ENCODE results near the gene BCL2L1. TPM values are rescaled to one million over a fixed set of nuclear protein-coding genes. Genes with fewer than 3 reads are reported as not detected.

BCL2L1 gene
- total and polyA plus RNA-seq, 2 donors (not counting 3 experiments of a cell fraction or from before 2014, with no cell fraction given) = 78.0 to 101 TPM

GRCh38 chr20:31693987-31694661 is 28.5 kb downstream of the BCL2L1 start:
- H2AFZ ChIP-seq (ENCODE audit: low read depth, low read length) = no peak overlapping the region
- no peak overlapping the region for H3K27ac ChIP-seq (ENCODE audit: insufficient read depth, low read depth, low read length)
- no TSS peak for BruUV-seq (replicated peaks)
- dilution Hi-C loops (cut with MboI; ENCODE audit: extremely low pct_ligation_motif_present, low sequenced_read_pairs) = no loop called here
- H3K27me3 ChIP-seq (ENCODE audit: control insufficient read depth in 2 of 2, insufficient read depth in 2 of 2, low read length in 2 of 2) = no peaks in the 10 kb centered on the region
- H3K4me3 ChIP-seq (replicated peaks in 1 of 3; ENCODE audit: insufficient read depth in 1 of 3, low read depth in 1 of 3, low read length in 3 of 3) = no peak overlapping the region
- no peak overlapping the region for H3K4me2 ChIP-seq (ENCODE audit: insufficient read depth, low read length)
- H3K9me1 ChIP-seq (replicated peaks; ENCODE audit: control insufficient read depth, extremely low read depth, insufficient read depth, low read length) = no peaks in the 10 kb centered on the region
- TF ChIP-seq JUN (IDR thresholded peaks at IDR 0.05; ENCODE audit: borderline replicate concordance, insufficient read depth, insufficient read length, low read depth) (no peak), POLR2AphosphoS5 (IDR thresholded peaks at IDR 0.05; ENCODE audit: insufficient read depth, low read depth, low read length) (no peak), EZH2 (IDR thresholded peaks at IDR 0.05; ENCODE audit: borderline replicate concordance, low read depth, low read length, severe bottlenecking) (no peak), POLR2A (IDR thresholded peaks at IDR 0.05; ENCODE audit: low read depth, low read length) (no peak), MAX (IDR thresholded peaks at IDR 0.05; ENCODE audit: insufficient read depth, insufficient read length) (no peak), GATA2 (IDR thresholded peaks at IDR 0.05; ENCODE audit: insufficient read depth, insufficient read length, low read depth, low read length) (no peak), FOS (IDR thresholded peaks at IDR 0.05; ENCODE audit: borderline replicate concordance, insufficient read depth, low read length) (no peak), MYC (IDR thresholded peaks at IDR 0.05; ENCODE audit: low read depth, low read length) (no peak)
- TF ChIP-seq, protein P1, sequence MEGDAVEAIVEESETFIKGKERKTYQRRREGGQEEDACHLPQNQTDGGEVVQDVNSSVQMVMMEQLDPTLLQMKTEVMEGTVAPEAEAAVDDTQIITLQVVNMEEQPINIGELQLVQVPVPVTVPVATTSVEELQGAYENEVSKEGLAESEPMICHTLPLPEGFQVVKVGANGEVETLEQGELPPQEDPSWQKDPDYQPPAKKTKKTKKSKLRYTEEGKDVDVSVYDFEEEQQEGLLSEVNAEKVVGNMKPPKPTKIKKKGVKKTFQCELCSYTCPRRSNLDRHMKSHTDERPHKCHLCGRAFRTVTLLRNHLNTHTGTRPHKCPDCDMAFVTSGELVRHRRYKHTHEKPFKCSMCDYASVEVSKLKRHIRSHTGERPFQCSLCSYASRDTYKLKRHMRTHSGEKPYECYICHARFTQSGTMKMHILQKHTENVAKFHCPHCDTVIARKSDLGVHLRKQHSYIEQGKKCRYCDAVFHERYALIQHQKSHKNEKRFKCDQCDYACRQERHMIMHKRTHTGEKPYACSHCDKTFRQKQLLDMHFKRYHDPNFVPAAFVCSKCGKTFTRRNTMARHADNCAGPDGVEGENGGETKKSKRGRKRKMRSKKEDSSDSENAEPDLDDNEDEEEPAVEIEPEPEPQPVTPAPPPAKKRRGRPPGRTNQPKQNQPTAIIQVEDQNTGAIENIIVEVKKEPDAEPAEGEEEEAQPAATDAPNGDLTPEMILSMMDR (IDR thresholded peaks at IDR 0.05; ENCODE audit: extremely low read depth in 1 of 2, insufficient read depth in 1 of 2, low read depth in 1 of 2, low read length in 2 of 2) = no peak
- DNase-seq (ENCODE audit: low read depth, low spot score) (no peak), FAIRE-seq (no peak)
- H3K9ac ChIP-seq (replicated peaks; ENCODE audit: extremely low read depth, insufficient read depth, low read length) = no peak overlapping the region
- peaks cover 0 to 4% of the 10 kb centered on the region in 2 experiments for H3K36me3 ChIP-seq (ENCODE audit: control insufficient read depth in 2 of 2, extremely low read depth in 1 of 2, insufficient read depth in 2 of 2, low read length in 2 of 2)
- intact Hi-C loops (cut with micrococcal nuclease) = no loop called here
- H3K79me2 ChIP-seq (ENCODE audit: control insufficient read depth, insufficient read depth, low read length) = peaks cover 86% of the 10 kb centered on the region
- POLR2A ChIA-PET = no interaction called here
- peaks cover 41% of the 10 kb centered on the region for H3K4me1 ChIP-seq (ENCODE audit: control insufficient read depth, extremely low read depth, insufficient read depth, low read length)
- CTCF ChIA-PET = interaction anchor here (0.6 to 5.2 kb wide), 5 partner anchors 10 to 32 kb away, joined by 3 to 26 read pairs (median 4); no protein-coding TSS in a partner anchor
- no peaks in the 10 kb centered on the region for H4K20me1 ChIP-seq (replicated peaks; ENCODE audit: control insufficient read depth, extremely low read depth, insufficient read depth, low read length)
- no peaks in the 10 kb centered on the region for H3K9me3 ChIP-seq (replicated peaks; ENCODE audit: control insufficient read depth, insufficient read depth, low read length)

Data from endothelial cell of umbilical vein (primary cell).